HPDE6-E6E7 (cell line): ENCODE measurements around the gene MORN1.

Source experiments
- DNase-seq: peaks from one replicate; pipeline ENCODE4 v3.0.0; 2011; ENCODE audit warnings: missing footprints; ENCODE audit errors: extremely low spot score

The MORN1 gene

GRCh38 chr1:2374252-2375155 is 16.9 kb downstream of the MORN1 start:
- DNase-seq: no peak

- DNase-seq: no peak
These were observed 17.7 kb downstream of the MORN1 start for GRCh38 chr1:2373551-2374251.

GRCh38 chr1:2372551-2373490 is 18.5 kb downstream of the MORN1 start:
- DNase-seq: no peak

GRCh38 chr1:2368053-2368744 is 23.2 kb downstream of the MORN1 start:
- no peak for DNase-seq

GRCh38 chr1:2363847-2364513 is 27.4 kb downstream of the MORN1 start:
- no peak for DNase-seq

GRCh38 chr1:2360588-2361364 is 30.6 kb downstream of the MORN1 start:
- no peak for DNase-seq

GRCh38 chr1:2358651-2359640 is 32.4 kb downstream of the MORN1 start:
- no peak for DNase-seq

- no peak for DNase-seq
These were observed 33.3 kb downstream of the MORN1 start for GRCh38 chr1:2358072-2358471.

- DNase-seq: no peak
These were observed 34.2 kb downstream of the MORN1 start for GRCh38 chr1:2356911-2357845.

- no peak for DNase-seq
These were observed 35.0 kb downstream of the MORN1 start for GRCh38 chr1:2356401-2356800.

- no peak for DNase-seq
These were observed 35.7 kb downstream of the MORN1 start for GRCh38 chr1:2355373-2356261.

GRCh38 chr1:2354511-2355372 is 36.6 kb downstream of the MORN1 start:
- DNase-seq: no peak

- no peak for DNase-seq
These were observed 37.6 kb downstream of the MORN1 start for GRCh38 chr1:2353551-2354438.

- DNase-seq: no peak
These were observed 38.3 kb downstream of the MORN1 start for GRCh38 chr1:2352897-2353550.
